Left forelimb (tissue), 1 donor: Measurements from ENCODE around the gene PRAC2.

Experiments
- DNase-seq: peaks from one replicate; pipeline ENCODE4 v3.0.0-alpha.2; 2018; ENCODE audit warnings: low spot score

The PRAC2 gene

DNA sequence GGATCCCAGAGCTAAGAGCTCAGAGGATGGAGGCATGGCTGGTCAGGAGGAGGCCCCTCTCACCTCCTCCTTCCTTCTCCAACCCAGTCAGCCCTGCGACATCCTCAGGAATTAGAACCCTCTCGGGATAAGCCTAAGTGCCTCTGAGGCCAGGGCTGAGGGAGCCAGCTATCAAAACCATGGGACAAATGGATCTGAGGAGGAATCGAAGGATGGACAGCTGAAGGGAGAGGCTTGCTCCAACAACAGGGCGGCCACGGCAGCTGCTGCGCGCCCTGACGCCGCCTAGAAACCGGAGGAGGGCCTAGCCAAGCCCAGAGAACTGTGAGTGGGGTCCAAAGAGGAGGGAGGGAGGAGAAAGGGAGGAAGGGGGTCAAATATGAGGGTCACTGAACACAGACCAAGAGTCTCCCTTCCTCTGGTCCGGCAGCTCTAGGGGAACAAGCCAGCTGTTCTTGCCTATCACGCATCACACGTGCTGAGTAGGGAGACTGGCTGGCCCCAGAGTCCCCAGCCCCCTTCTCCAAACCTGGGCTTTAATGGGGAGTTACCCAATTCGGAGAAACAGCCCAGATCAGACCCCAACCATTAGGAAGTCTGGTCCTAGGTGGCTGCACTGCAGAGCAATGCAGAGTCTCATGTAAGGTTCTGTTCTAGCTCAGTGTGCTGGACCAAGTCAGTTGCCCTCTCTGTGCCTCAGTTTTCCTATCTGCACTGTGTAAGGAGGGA is 11.5 kb downstream of the PRAC2 start:
- DNase-seq = no peak

DNA sequence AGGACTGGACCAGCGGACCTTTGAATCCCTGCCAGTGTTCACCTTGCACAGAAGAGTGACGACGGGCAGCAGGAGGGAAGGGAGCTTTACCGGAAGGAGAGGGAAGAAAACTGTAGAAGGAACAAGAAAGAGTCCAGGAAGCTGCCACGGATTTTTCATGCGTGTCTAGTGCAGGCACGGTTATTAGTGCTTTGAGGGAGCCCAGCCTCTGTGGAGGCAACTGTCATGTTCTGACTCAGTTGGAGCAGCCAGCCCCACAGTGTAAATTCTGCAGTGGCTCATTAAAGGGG is 12.0 kb downstream of the PRAC2 start:
- no peak for DNase-seq

DNA sequence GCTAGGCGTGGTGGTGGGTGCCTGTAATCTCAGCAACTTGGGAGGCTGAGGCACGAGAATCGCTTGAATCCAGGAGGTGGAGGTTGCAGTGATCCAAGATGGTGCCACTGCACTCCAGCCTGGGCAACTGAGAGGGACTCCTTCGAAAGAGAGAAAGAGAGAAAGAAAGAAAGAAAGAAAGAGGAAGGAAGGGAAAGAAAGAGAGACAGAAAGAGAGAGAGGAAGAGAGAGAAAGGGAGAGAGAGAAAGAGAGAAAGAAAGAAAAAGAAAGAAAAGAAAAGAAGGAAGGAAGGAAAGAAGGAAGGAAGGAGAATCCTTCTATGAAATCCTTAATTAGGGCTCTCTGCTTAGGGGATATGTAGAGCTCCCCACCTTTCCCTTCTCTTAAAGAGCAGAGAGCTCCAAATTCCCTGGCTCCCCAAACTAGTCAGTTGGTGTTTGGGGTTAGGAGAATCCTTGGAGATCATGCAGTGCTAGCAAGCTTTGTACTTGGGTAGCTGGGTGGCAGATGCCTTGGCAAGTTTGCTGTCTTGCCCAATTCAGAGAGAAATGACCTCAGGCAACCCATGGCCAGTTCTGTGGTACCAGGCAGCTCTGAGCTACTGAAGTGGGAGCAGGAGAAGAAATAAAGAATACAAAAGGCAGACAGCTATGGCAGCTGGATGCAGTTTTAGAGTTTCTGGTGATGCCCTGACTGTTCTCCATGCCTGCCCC is 14.5 kb downstream of the PRAC2 start:
- DNase-seq = no peak

DNA sequence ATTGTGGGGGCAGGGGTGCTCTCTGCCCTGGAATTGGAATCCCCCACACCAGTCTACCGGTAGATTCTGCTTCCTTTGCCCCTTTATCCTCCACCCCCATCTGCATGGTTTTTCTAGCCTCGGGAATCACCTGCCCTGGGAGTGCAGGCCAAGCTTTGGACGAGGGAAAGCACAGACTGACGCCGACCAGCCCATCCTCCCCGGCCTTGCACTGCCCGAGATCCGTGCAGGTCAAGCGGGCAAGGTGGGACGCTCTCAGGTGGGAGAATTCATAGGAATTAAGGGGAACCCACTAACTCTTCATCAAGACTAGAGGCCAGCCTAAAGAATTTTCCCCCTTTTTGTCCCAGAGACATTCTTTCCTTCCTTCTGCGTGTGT is 15.4 kb downstream of the PRAC2 start:
- DNase-seq = no peak

DNA sequence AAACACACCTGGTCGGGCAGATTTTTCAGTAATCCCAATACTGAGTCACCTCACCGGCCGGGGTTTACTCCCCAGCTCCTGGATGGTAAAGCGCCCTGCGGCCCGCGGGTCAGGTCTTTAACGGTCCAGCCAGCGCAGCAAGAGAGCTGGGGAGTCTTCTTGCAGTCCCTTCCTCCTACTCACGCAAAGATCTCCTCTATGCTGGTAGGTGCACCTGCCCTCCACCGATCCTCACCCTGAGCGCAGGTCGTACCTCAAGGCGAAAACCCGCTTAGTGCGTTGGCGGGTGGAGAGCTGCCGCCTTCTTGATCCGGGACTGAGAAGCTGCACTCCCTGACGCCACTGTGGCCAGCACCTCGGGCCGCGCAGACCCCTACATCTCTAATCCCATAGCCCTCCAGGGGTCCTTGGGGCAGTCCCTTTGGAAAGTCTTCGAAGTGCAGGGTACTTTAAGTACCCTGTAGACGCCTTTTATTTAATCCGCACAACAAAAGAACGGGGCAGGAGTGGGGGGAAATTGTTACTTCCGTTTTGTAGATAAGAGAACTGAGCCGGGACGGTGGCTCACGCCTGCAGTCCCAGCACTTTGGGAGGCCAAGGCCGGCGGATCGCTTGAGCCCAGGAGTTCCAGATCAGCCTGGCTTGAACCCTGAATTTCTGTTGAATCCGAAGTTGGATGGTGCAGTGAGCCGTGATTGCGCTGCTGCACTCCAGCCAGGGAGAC is 16.0 kb downstream of the PRAC2 start:
- no peak for DNase-seq

DNA sequence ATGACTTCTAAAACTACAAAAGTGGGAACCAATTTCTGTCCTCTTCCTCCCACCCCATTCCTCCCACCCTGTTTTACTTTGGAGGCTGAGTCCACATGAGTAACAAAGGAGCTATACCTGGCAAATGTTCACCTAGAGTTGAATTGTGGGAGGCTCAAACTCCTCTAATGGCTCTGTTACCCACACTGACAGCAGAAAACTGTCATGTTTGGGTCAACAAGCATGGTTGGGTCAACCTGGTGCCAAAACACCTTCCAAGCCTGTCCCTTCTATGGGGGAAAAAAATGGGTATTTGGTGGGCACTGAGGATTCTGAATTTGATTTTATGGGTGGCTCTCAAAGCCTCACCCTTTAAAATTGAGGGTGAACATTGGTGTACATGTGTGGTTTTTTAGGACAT is 17.6 kb downstream of the PRAC2 start:
- no peak for DNase-seq

DNA sequence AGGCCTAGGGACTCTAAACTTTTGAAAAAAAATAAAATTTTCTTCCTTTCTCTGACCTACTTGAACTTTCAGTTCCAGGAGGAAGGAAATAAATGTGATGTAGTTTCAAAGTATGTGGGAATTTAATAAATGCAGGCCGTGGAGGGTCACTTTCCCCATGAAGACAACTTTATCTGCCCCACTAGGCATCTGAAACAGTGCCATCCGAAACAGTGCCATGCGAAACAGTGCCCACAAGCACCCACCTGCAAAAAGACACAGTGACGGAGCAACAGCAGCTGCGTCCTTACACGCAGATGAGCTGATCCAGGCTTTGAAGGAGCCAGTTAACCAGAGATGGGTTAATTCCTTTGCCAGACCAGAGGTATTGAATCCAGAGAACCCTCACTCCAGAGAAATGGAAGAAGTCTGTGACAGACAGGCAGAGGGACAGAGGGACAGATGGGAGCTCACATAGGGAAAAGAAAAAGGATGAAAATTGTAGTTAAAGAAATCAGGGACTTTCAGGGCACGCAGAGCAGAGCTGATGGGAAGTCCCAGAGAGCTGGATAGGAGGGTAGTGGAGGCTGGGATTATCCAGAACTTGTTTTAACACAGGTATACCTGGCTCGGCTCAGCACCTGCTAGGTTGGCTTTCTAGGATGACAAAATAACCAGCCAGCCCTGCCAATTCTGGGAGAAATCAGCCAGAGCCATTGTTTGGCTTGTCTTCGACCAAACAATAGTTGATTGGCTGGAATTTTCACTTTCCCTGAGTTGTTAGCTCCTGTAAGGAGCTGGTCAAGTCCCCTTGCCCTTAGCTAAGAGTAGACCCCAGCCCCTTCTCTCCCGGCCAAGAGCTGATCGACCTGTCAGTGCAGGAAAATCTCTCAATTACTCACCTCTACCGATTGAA is 22.6 kb downstream of the PRAC2 start:
- DNase-seq = no peak

DNA sequence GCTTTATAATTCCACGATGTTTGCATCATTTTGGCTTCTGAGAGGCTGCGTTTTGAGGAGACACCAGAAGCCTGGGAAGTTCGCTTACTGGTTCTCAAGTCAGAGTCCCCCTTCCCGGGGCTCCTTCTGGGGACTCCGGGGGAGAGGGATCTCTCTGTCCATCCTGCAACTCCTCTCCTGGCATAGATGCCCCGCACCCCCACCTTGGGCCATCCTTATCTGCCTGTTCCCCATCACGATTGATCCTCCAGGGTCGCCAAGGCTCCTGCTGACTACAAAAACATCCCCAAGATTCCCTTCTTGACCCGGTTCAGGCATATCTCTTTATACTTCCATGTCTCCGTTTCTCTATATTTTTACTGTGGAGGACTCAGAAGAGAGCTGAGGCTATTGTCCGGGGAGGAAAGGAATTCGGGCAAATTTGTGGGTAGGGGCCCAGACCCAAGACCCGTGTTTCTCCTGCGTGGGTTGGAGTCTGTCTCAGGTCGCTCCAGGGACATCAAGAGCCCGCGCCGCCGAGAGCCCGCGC is 24.0 kb downstream of the PRAC2 start:
- DNase-seq = no peak

DNA sequence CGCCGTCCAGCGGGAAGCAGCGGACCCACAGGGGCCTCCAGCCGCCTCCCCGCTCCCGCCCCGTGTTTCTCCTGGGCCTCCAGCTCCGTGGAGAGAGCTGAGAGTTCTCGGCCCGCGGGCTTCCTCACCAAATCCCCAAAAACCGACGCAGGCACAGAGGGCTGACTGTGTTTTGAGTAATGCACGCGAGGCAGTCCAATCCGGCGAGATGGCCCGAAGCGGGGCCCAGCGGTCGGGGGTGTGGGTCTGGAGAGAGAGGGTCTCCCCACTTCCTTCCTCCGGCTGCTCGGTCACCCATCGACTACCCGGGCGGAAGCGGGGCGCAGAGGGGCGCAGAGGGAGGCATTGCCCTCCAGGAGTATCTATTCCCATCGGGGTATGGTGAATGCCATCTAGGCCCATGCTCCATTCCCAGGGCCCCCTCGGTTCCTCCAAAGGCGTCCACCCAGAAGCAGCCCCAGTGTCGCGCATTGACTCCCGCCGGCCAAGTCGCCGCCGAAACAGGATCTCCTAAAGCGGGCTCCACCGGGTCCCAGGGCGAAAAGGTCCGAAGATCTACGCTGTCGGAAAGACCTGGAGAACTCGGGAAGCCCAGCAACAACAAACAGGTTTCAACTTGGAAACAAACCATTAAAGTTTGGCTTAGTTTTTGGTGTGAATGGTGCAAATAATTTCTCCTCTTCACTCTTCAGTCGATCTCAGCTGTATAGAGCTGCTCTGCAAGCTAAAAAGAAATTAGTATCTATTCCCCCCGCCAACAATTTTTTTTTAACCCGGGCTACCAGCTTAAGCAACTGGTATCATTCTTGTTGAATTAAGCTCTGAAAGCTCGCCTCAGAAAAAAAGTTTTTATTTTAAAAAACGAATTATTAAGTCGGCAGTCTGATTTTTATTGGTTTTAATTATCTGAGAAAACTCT is 24.7 kb downstream of the PRAC2 start:
- no peak for DNase-seq

DNA sequence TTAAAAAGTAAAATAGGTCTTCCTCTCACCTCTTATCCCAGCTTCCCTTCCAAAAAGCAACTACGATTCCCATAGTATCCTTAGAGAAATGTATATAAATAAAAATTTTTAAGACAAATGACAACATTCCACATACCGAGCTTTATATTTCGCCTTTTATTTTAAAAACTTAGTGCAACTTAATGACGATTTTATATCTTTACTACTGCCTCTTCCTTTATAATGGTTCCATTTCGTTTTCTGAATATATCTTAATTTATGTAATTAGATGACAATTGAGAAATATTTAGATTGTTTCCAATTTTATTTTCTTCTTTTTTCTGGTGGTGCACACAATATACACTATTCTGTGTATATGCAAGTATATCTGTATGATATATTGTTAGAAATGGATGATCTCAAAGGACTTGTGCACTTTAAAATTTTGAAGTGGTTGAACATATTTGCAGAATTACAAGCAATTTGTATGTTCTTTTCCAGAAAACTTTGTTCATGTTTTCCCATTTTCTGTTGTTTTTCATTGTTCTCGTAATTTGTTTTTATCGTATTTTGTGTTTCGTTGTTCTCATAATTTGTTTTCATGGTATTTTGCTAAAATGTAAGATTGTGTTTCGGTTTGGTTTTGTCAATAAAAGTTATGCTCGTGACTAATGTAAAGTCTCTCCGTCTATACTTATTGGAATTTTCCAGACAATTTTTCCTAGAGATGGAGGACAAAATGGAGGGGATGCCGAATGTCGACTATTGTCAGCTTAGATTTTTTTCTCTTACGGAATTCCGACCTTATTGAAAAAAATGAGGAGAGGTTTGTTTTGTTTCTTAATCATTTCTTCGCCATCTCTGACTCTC is 26.0 kb downstream of the PRAC2 start:
- DNase-seq = no peak

DNA sequence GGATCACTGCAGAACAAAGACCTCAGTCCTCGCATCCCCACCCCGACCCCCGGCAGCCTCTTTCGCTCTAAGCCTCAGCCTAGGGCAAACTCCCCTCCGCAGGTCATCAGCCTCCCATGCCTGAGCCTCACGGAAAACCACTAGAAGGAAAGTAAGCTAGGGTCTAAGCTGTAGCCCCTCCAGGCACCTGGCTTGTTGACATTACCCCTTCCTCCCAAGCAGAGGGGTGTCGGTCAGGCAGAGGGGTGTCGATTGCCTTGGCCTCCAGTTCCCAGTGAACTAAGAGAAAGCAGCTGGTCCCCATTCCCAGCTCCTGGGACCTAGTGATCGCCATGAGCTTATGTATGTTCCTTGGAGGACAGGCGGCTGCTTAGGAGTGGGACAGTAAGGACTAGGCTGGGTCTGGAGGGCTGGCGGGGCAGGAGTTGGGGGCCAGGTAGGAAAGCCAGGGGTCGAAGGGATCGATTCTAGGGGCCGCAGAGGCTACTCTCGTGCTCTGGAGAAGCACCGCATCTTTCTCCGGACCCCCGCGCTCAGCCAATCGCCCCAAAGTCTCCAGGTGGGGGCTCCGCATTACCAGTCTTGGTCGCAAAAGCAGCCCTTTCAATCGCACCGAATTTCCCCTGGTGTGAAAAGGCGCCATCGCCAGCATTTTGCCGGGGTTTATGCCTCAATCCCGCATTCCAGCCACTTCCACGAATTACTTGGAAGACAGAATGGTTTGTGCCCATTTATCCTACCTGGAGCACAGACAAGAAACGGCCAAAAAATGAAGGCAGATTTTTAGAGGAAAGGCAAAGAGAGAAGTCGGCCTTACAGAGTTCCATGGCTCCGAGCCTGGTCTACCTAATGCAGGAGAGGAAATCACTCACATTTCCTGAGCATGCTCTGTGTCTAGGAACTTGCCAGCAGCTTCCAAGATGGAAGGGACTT is 26.9 kb downstream of the PRAC2 start:
- no peak for DNase-seq

DNA sequence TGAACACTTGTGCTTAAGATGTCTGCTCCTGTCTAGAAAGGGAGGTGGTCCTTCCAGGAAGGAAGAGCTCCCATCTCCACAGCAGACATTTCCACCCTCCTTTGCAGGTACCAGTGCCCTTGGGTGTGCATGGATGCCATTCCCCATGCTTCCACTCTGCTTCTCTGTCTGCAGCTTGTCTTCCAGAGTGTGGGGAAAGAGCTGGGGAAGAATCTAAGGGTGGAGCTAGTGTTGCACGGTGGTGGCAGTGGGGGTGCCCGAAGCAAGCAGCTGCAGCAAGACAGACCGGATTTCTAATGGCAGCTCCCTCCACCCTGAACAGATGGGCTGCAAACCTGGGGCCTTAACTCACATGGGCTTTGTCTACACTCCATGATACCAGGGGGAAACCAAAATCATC is 28.2 kb downstream of the PRAC2 start:
- no peak for DNase-seq

DNA sequence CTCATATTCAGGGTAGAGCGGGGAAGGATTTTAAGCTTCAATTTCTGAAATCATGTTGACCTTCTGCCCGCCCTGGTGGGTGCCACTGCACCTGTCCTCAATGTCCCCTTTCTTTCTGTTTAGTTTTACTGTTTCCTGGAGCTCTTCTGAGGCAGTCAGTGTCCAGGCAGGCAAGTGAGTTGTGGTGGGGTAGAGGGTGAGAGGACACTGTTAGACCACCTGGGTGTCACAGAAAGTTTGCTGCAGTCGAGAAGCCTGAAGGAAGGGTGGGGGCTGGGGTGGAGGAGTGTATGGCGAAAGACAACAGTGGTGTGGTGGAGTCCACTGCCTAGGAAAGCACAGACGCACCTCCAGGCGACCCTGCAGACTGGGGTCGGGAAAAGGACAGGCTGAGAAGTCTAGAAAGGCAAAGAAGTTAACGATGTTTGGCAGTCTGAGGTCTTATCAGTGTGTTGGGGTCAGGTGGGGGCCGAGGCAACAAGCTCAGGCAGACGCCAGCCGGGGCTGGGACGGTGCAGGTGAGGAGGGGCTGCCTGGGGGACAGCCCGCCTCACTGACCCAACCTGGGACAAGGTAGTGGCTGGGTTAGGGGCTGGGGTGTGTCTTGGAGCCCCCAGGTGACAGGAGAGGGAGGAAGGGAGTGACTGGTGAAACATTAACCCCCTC is 28.9 kb downstream of the PRAC2 start:
- DNase-seq = no peak

DNA sequence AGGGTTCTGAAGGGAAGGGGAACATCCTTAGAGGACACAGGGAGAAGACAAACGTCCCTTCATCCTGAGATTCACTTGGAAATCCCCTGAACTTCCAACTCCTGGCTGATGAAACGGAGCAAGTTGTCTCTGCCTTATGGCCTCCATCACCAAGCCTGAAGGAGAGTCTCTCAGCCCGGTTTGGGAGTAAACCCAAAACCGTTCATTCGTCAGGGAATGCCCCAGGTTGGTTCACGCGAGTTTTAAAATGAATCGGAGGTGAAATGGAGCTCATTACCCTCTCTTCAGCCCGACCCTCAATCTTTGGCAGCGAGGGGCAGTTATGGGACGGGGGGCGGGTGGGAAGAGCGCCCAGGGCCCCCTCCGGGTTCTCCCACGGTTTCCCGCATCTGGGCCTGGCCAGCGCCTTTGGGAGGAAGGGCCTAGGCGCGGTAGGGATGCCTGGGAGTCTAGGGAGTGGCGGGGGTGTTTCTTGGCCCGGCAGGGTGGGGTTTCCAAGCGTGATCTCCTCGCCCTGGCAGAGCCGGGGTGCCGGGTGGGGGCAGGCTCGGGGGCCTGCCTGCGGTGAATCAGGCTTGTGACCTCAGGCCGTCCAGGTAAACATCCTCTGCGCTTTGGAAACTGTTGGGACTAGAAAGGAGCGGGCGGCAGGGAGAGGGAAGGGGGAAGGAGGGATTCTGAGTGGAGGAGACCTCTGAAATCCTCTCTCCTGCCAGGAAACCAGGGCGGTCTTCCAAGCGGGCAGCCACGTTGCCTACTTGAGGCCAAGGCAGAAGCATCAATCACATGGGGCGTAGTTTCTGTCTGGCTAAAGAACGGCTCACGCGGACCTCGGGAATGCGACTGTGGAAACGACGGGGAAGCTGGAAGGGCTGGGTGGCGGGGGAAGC is 29.7 kb downstream of the PRAC2 start:
- no peak for DNase-seq

DNA sequence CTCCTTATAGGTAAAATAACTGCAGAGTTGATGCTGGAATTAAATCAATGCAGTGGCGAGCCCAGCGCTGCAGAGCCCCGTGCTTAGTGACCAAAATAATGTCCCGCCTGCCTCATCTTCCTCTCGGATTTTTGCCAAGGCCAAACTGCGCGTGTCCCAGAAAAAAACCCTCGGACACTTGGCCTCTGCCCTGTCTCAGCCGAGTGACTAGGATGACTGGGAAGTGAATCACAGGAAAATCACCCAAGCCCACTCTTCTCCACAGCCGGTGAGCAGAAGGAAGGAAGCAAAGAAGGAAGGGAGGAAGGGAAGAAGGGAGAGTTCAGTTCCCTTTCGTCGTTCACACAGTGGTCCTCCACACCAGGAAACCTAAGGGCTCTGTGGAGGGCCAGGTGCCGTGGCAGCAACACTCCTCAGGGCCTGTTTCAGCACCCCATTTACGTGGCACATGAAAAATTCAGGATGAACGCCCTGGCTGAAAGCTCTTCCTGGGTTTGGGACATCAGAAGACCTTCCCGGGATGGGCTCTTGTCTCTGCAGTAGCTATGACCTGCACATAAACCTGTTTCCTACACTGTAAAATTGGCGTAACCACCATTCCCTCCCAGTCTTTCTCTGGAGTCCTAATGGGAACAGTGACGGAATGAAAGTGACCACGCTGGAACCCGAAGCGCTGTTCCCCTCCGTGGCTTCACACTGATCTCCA is 31.0 kb downstream of the PRAC2 start:
- no peak for DNase-seq

DNA sequence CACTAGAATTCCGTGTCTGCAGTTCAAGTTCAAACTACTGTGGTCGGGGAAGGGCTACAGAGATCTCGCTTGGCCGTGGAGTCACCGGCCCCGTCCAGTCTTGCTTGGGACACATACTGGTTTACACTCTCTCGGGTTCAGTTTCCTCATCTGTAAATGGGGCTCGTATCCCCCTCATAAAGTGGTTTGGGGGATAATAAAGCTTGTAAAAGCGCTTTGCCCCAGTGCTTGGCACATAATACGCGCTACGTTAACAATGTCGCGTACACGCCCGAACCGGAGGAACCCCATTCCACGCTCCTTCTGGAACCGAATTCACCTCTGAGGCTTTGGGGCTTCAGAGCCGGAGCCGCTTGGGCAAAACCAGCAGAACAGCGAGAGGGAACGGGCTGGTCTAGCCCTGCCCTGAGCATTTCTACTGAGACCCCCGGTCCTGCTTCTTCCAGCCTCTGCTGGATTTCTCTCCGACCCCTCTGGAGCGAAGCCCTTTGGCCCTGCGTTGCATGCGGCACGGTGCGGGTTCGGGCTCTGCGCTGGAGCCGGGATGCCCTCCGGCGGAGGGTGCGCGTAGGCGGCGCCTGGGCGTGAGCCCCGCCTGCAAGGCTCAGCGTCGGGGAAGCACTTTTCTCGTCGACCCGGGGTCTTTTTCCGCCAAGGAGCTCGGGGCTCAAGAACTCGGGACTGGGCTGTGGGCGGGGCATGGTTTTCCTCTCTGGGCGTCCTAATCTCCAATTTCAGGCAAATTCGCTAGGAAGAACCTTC is 31.7 kb downstream of the PRAC2 start:
- DNase-seq = no peak
